HPDE6-E6E7 (cell line): ENCODE data around the gene ADGRV1.

Experiments
- DNase-seq: peaks from one replicate; pipeline ENCODE4 v3.0.0; 2011; ENCODE audit warnings: missing footprints; ENCODE audit errors: extremely low spot score

Gene ADGRV1, protein sequence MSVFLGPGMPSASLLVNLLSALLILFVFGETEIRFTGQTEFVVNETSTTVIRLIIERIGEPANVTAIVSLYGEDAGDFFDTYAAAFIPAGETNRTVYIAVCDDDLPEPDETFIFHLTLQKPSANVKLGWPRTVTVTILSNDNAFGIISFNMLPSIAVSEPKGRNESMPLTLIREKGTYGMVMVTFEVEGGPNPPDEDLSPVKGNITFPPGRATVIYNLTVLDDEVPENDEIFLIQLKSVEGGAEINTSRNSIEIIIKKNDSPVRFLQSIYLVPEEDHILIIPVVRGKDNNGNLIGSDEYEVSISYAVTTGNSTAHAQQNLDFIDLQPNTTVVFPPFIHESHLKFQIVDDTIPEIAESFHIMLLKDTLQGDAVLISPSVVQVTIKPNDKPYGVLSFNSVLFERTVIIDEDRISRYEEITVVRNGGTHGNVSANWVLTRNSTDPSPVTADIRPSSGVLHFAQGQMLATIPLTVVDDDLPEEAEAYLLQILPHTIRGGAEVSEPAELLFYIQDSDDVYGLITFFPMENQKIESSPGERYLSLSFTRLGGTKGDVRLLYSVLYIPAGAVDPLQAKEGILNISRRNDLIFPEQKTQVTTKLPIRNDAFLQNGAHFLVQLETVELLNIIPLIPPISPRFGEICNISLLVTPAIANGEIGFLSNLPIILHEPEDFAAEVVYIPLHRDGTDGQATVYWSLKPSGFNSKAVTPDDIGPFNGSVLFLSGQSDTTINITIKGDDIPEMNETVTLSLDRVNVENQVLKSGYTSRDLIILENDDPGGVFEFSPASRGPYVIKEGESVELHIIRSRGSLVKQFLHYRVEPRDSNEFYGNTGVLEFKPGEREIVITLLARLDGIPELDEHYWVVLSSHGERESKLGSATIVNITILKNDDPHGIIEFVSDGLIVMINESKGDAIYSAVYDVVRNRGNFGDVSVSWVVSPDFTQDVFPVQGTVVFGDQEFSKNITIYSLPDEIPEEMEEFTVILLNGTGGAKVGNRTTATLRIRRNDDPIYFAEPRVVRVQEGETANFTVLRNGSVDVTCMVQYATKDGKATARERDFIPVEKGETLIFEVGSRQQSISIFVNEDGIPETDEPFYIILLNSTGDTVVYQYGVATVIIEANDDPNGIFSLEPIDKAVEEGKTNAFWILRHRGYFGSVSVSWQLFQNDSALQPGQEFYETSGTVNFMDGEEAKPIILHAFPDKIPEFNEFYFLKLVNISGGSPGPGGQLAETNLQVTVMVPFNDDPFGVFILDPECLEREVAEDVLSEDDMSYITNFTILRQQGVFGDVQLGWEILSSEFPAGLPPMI (N-terminal part only)

DNA sequence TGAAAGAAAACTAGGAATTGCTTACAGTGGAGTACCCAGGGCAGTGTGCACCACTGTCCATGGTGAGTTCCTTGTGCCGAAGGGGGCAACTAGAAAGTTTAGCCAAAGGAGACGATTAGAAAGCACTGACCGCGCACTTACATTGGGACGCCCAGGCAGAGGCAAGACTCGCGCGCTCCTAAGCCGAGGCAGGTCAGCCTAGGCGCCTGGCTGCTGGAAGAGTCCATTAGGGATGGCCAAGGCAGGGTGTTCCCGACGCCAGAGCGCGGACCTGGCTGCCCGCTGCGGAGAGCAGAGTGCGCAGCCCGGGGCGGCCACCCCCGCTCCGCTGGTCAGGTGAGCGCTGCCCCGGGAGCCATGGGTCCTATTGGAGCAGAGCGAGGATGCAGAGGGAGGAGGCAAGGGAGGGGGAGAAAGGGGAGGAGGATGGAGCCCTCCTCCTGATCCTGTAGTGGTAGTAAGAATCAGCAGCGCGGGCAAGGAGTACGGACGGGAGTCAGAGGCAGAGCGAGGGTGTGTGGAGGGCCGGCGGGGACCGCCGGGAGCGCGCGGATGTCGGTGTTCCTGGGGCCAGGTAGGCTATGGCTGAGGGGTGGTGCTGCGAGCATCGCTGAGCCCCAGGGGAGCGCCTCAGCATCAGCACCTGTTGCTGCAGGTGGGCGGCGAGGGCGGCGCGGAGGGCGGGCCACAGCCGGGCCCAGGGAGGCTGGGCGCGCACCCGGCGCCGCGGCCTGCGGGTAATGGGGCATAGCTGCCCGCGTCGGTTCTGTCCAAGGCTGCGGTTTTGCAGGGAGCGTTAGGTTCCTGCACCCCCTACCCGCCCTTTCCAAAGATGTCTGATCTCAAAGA, at the start of gene ADGRV1:
TSS of gene ADGRV1 (plus strand) at position 454 of the 849 bp plus-strand sequence. CDS start at position 553, 99 bp downstream.
- DNase-seq = peak; percentile 77

DNA sequence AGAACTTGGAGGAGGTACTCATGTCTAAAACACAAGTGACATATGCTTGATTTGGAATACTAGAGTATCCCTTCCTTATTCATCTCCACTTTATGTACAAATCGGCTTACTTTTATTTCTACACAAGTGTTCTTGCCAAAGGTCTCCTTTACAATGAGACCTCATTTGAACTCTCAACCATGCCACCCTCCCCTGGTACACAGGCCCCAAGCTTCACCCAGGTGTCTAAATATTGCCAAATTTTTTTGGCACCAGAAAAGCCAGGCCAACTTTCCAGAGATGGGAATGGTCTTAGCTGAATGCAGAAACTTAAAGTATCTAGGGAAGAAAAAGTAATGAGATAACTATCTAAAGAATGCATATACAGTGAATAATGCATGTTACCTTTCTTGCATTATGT, 48.2 kb upstream of the ADGRV1 start:
- DNase-seq = no peak

DNA sequence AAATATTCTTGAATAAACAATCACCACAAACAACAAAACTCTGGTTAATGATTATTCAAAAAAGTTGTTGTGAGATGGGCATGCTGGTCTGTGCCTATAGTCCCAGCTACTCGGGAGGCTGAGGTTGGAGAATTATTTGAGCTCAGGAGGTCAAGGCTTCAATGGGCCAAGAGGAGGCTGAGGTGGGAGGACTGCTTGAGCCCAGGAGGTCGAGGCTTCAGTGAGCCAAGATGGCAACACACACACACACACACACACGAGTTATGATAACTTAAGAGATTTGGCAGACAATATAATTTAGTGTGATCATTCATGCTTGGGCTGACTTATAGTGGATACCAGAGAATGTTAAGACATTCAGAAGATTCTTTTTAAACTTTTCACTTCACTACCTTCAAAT, 44.1 kb upstream of the ADGRV1 start:
- no peak for DNase-seq

DNA sequence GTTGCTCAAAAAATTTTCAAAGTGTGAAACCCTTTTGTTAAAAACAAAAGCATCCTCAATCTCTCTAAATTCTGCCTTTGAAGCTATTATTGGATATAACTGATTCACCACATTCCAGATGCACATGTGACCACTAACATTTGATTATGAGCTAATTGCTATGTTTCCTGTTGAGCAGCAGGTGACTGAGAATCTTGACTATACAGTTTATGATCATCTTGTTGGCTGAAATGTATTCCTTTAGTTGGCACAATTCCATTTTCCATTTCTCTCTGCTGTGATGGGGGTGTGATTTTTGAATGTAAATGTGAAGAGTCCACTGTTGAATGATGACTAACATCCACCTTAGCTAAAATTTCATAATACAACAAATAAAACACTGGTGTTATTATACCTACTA, 39.9 kb upstream of the ADGRV1 start:
- no peak for DNase-seq

DNA sequence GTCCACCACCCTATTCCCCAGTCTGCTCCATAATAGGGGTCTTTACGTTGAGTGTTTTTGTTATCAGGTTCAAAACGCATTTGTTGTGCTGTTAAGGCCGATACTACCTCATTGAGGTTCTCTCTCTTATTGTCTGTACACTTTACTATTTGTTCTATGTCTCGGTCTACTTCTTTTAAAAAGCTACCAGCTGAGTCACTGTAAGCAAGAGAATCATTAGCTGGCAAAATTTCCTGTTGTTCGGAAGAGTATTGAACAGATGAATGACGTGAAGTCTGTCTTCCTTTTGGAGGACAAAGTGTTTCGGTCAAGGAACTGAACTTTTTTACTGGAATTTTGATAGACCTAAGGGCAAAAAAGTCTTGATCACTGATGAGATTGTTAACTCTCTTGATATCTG, 39.5 kb upstream of the ADGRV1 start:
- DNase-seq = no peak

DNA sequence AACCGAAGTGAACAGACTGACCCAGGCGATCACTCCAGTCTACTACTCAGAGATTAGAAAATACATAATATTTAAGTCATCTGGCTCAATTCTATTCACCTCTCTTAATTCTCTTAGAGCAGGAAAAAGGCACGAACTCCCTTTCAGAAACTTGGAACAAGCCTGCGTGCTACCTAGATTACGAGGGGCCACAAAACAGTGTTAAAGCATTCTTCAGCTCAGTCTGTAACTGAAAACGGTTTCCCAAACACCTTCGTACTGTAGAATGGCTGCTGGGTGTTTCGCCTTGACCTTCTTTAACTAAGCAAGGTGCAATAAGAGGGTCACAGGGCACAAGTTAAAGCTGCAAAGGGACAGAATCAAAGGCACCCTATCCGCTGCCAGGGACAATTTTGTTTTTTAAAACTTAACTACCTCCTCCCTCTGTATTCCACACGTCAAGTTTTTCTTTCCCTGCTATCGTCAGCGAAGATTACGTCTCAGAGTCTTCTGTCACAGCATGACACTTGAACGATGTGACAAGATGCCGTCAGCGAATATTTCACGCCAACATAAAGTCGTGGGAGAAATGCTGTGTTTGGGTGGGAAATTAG, 29.9 kb upstream of the ADGRV1 start:
- no peak for DNase-seq

DNA sequence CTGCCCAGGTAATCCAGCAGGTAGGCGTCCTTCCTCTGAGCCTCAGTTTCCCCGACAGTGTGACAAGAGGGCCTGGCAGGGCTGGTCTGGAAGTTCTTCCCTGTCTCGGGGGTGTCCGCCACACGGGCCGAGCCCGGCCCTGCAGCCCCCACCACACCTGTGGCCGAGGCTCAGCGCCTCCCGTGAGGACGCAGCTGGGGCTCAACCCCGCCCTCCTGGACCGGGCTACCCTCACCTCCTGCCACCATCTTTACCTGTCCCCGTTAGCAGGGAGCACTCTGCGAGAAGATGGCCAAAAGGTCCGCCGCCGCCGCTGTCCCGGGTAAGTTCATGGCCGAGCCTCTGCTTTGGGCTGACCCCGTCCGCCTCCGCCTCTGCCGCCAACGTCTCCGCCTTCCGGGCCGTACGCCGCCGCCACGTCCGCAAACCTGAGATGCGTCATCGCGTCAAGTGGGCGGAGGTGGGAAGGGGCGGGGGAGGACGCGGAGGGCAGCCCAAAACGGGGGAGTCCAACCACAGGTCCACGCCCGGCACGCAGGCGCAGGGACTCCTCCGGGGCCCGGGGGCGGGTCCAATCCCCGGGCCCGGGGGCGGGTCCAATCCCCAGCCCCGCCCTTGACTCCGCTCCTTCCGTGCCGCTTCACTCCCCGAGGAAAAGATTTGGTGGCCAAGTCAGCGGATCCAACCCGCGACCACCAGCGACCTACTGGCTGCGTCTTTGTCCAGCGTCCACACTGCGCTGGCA, 29.2 kb upstream of the ADGRV1 start, which contains the start of gene LYSMD3:
TSS of gene LYSMD3 (minus strand) at position 391 of the 745 bp plus-strand sequence. CDS start 4,295 bp downstream, outside the sequence.
- DNase-seq = peak; percentile 93

DNA sequence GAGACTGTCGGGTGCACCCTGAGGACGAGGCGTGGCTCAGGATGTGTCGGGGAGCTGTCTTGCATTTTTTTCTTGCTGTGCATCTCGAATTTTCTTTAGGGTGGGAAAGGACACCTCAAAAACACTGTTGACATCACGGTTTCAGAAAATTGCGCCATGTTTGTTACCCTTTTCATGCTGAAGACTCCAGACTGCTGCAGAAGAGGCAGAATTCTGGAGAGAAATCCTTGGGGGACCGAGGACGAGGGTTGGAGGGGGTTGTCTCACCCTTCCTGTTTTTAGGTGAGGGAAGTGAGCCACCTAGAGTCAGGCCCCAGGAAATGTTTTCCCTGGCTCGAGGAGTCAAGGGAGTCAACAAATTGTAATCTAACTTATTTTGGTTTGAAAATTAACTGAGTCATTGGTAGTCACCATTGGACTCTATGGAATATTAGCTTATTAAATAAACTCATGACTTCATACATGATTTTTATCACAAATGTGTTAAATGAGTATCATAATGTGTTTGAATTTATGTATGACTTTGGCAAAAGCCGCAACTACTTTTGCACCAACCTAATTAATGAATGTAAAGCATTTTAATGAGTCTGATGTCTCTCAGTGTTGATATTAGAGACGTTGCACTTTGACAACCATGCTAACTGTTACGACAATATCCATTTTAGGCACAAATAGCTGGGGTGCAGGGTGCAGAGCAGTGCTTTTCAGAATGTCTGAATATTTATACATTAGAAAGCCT, 28.5 kb upstream of the ADGRV1 start:
- DNase-seq = peak; percentile 82

DNA sequence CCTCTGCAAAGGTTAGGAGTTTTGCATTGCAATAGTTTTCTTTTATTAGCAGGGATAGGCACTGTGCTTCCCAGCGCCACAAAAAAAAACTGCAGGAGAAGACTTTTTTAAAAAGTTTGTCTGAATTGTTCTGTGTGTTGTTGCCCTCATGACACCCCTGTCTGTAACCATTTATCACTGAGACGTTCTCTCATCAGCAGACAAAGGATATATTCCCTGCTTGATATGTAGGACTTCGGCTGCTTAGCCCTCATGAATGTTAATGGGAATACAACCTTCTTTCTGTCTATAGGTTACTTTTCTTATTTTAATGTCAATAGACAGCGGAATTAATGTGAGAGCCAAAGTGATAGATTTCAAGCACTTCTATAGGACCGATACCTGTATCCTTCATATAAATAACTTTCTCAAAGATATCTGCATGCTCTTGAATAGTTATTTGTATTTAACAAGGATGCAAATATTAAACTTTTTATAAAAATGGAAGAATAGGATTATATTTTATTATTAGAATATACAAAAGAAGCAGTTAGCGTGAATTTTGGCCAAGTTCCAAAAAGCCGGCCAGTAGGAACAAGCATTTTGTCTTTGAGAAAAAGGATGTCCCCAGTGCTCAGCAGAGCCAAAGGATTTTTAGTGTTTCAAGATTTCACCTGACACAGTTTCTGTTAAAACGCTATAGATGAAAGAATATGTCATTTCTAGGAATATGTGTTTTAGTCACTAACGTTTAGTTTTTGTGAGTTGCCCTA, 27.7 kb upstream of the ADGRV1 start:
- DNase-seq = no peak

DNA sequence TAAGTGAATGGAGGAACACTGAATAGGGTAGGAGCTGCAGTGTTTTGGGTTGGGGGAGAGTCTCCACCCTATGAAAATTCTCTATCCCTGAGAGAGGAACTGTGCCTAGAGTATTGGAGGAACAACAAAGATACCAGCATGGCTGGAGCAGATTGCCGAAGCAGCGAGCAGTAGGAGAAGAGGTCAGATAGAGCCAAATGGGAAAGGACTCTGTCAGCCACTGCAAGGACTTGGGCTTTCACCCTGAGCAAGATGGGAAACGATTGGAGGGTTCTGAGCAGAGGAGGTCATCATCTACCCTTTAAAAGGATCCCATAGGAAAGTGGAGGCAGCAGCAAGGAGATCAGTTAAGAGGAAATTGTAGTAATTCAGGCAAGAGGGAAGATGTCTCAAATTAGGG, 24.8 kb upstream of the ADGRV1 start:
- DNase-seq = no peak

DNA sequence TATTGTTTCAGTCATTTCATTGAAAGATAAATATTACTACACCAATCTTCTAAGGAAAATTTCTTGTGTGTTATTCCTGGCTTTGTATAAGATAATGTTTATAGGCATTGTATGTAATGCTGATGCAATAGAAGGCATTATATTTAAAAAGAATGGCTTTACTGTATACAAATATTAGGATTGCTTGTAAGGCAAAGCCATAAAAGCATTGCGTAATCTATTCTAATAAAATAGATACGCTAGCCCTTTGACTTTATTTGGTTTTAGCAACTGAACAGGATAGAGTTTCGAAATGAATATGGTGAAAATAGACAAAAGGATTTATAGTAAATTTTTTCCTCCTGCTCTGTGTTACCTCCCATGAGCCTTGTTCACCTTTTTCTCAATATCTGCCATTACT, 23.7 kb upstream of the ADGRV1 start:
- no peak for DNase-seq

DNA sequence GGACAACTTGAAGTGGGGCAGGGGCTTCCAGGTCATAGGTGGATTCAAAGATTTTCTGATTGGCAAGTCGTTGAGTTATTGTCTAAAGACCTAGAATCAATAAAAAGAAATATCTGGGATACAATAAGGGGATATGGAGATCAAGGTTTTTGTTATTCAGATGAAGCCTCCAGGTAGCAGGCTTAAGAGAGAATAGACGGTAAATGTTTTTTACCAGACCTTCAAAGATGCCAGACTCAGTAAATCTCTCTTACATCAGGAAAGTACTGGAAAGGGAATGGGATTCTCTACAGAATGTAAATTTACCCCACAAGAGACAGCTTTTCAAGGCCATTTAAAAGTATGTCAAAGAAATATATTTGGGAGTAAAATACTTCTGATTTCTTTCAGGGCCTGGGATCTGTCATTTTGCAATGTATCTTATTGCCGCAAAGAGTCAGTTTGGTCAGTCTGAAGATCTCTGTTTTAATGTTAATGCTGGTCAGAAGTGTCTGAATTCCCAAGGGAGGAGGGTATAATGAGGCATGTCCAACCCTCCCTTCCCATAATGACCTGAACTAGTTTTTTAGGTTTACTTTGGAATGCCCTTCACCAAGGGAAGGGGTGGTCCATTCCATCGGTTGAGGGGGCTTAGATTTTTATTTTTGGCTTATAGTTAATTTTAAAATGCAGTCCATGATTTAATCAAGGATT, 15.6 kb upstream of the ADGRV1 start:
- DNase-seq = no peak

DNA sequence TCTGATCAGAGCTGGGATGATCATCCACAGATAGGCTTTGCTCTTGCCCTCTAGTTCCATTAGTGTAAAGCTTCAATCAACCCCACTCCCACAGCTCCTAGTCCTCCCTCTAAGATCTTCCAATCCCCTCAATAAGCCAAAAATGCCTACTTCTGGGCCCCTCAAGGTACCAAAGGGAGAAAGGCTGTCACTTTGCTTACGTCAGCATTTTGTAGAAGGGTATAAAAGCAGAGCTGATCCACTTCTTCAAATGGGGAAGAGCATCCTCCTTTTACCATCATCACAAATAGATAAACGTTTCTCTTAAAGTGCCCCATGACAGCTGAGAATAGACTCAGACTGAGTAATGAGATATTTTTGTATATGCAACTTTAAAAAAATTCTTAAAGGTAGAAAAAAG, 13.1 kb upstream of the ADGRV1 start:
- DNase-seq = no peak

DNA sequence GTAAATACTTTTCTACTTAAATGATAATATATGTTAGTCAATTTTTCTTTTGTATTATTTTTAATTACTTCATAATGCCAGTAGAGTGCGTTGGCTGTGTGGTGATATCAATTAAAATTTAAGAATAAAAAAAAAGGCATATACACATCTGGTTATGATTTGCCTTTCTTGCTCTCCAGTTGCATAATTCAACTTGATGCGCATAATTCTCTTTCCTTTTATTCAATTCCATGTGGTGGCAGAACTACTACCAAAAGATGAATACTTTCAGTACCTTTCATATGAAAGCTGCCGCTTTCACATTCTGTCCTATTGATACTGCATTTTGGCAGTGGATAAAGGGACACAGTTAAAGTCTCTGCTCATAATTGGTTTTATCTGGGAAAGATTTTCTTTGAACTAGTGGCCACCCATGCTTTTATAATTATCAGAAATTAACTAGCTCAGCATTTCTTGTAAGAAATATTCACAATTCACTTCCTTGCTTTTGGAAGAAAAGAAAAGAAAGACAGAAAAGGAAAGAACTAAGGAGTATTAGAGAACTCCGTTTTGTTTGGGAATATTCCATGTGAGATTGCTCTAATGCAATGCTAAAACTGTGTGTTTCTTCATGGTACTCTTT, 12.3 kb upstream of the ADGRV1 start:
- no peak for DNase-seq

DNA sequence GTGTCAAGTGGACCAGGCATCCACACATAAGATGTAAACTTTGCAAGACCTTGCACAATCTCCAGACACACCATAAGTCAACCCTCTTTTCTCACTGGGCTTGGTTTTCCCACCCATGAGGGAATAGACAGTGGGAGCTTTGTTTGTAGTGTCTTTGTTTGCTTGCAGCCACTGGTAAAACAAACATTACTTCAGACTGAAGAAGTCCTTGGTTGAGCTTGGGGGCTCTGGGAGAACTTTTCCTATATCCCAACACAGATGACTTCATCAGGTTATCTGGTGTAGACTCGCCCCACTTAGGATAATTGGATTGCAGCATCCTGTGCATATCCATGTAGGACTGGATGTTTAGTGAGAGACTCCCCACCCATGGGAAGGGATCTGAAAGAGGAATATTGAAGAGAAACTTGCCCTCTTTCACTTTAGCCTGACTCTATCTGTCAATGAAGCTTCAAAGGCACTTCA, 11.5 kb upstream of the ADGRV1 start:
- no peak for DNase-seq

DNA sequence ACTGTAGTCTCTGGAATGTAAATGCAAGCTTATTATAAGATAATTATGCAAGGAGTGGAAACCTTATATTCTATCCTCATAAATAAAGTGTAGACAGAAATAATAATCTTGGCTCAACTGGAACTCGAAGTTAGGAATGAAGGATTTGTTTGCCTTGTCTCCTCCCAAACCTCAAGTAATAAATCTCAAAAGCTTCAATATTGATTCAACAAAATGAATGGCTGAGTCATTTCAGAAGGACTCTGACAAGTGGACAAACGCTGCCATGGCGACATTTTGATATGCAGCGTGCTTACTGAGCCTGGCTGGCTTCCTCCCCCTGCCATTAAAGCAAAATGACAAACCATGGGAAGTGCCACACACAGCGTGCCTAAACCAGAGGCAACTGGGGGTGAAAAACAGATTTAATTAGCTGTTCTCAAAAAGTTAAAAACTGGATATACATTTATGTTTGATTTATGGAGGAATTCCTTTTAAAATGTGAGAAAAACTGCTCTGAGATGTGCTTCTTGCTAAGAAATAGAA, 10.5 kb upstream of the ADGRV1 start:
- DNase-seq = no peak

DNA sequence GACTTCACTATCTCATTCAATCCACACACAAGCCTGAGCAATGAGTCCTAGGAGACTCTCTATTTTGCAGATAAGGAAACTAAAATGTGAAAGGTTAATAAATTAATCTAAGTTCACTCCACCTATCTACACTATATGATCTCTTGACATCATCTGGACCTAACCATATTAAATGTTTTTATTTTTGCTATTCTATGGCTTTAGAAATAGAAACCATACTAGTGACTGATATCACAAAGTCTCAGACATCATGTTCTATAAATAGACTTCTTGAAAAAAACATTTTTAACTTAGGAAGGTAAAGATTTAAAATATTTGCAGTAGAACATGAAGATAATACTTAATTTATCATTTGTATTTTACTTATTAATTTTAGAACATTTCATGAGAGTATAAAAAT, 9.4 kb upstream of the ADGRV1 start:
- DNase-seq = no peak
